H9 (cell line): ENCODE results near the gene CDH4. TPM values are rescaled to one million over a fixed set of nuclear protein-coding genes. Genes with fewer than 3 reads are reported as not detected.

Source experiments
- DNase-seq: peaks from one replicate; pipeline ENCODE4 v3.0.0-alpha.2; 2017
- H2AFZ ChIP-seq: one replicate; pipeline ENCODE4 v1.6.1; 2013; ENCODE audit warnings: mild to moderate bottlenecking, low read length, control low read depth, moderate library complexity
- H2AK5ac ChIP-seq: 2 replicates; pipeline ENCODE4 v1.6.1; 2013; ENCODE audit warnings: low read length, control low read depth, mixed read lengths; ENCODE audit not compliant: insufficient read length
- H2BK120ac ChIP-seq: one replicate; pipeline ENCODE4 v1.6.1; 2013; ENCODE audit warnings: low read depth, mild to moderate bottlenecking, low read length, control low read depth, inconsistent platforms; ENCODE audit not compliant: poor library complexity, severe bottlenecking
- H2BK12ac ChIP-seq: 2 replicates; pipeline ENCODE4 v1.6.1; 2013; ENCODE audit warnings: low read length, control low read depth, mixed read lengths, low read depth; ENCODE audit not compliant: insufficient read length
- H2BK15ac ChIP-seq: 2 replicates; pipeline ENCODE4 v1.6.1; 2013; ENCODE audit warnings: low read depth, low read length, control low read depth
- H2BK20ac ChIP-seq: one replicate; pipeline ENCODE4 v1.6.1; 2013; ENCODE audit warnings: low read depth, mild to moderate bottlenecking, low read length, control low read depth, inconsistent platforms; ENCODE audit not compliant: poor library complexity, severe bottlenecking
- H2BK5ac ChIP-seq: 2 replicates; pipeline ENCODE4 v1.6.1; 2013; ENCODE audit warnings: low read length, control low read depth, mixed read lengths; ENCODE audit not compliant: insufficient read length
- H3K14ac ChIP-seq: 2 replicates; pipeline ENCODE4 v1.6.1; 2013; ENCODE audit warnings: low read length, control low read depth; ENCODE audit not compliant: insufficient read depth
- H3K18ac ChIP-seq: 2 replicates; pipeline ENCODE4 v1.6.1; 2013; ENCODE audit warnings: low read depth, mild to moderate bottlenecking, mixed read lengths, low read length, control low read depth; ENCODE audit not compliant: insufficient read length
- H3K23ac ChIP-seq: 2 replicates; pipeline ENCODE4 v1.6.1; 2013; ENCODE audit warnings: low read length, control low read depth, mixed read lengths, low read depth; ENCODE audit not compliant: insufficient read length
- H3K23me2 ChIP-seq: 2 replicates; pipeline ENCODE4 v1.6.1; 2013; ENCODE audit warnings: low read depth, mild to moderate bottlenecking, mixed read lengths, low read length, control low read depth; ENCODE audit not compliant: insufficient read length, poor library complexity, severe bottlenecking
- H3K27ac ChIP-seq: 2 replicates; pipeline ENCODE4 v1.5.1; 2013; ENCODE audit warnings: low read length, control low read depth, mixed read lengths, low read depth; ENCODE audit not compliant: insufficient read length
- H3K27me3 ChIP-seq: 2 replicates; pipeline ENCODE4 v1.6.1; 2013; ENCODE audit warnings: low read length, control low read depth, inconsistent platforms; ENCODE audit not compliant: insufficient read depth
- H3K4ac ChIP-seq: 2 replicates; pipeline ENCODE4 v1.6.1; 2013; ENCODE audit warnings: low read depth, mild to moderate bottlenecking, control low read depth, inconsistent platforms, low read length, moderate library complexity
- H3K4me1 ChIP-seq: 2 replicates; pipeline ENCODE4 v1.6.1; 2013; ENCODE audit warnings: low read length, control low read depth, inconsistent platforms; ENCODE audit not compliant: insufficient read depth
- H3K4me2 ChIP-seq: 2 replicates; pipeline ENCODE4 v1.6.1; 2013; ENCODE audit warnings: low read length, control low read depth, mixed read lengths; ENCODE audit not compliant: insufficient read length, insufficient read depth
- H3K56ac ChIP-seq: 2 replicates; pipeline ENCODE4 v1.6.1; 2013; ENCODE audit warnings: low read depth, mild to moderate bottlenecking, mixed read lengths, low read length, control low read depth; ENCODE audit not compliant: insufficient read length
- H3K79me1 ChIP-seq: 2 replicates; pipeline ENCODE4 v1.6.1; 2013; ENCODE audit warnings: low read depth, mild to moderate bottlenecking, moderate library complexity, low read length, control low read depth, inconsistent platforms; ENCODE audit not compliant: insufficient read depth, poor library complexity, severe bottlenecking
- H3K79me2 ChIP-seq: 2 replicates; pipeline ENCODE4 v1.6.1; 2013; ENCODE audit warnings: low read length, control low read depth, inconsistent platforms; ENCODE audit not compliant: insufficient read depth
- H3K9ac ChIP-seq: 2 replicates; pipeline ENCODE4 v1.6.1; 2013; ENCODE audit warnings: low read length, control low read depth, mixed read lengths; ENCODE audit not compliant: insufficient read length; ENCODE audit errors: extremely low read depth
- H3K9me3 ChIP-seq: one replicate; pipeline ENCODE4 v1.6.1; 2013; ENCODE audit warnings: low read depth, low read length, inconsistent platforms; ENCODE audit not compliant: control insufficient read depth
- H3T11ph ChIP-seq: one replicate; pipeline ENCODE4 v1.6.1; 2013; ENCODE audit warnings: mild to moderate bottlenecking, low read length, control low read depth, inconsistent platforms
- H4K20me1 ChIP-seq: one replicate; pipeline ENCODE4 v1.6.1; 2013; ENCODE audit not compliant: control insufficient read depth, insufficient read length, insufficient read depth
- H4K5ac ChIP-seq: 2 replicates; pipeline ENCODE4 v1.6.1; 2013; ENCODE audit warnings: low read depth, mild to moderate bottlenecking, mixed read lengths, low read length, control low read depth; ENCODE audit not compliant: insufficient read length
- H4K8ac ChIP-seq: replicated peaks from 2 replicates; pipeline ENCODE4 v1.6.1; 2013; ENCODE audit warnings: low read length, control low read depth, mixed read lengths, low read depth; ENCODE audit not compliant: insufficient read length
- H4K91ac ChIP-seq: 2 replicates; pipeline ENCODE4 v1.6.1; 2013; ENCODE audit warnings: low read depth, mild to moderate bottlenecking, moderate library complexity, mixed read lengths, low read length, control low read depth; ENCODE audit not compliant: insufficient read length
- H3K27ac Mint-ChIP-seq, 3 experiments: 2 replicates in 2 of 3; 3 replicates in 1 of 3; pipeline ENCODE4 v1.8.0; 2020 to 2021; ENCODE audit warnings: mixed read lengths in 3 of 3, mild to moderate bottlenecking in 1 of 3, moderate library complexity in 1 of 3
- H3K27me3 Mint-ChIP-seq: 2 replicates; pipeline ENCODE4 v1.8.0; 2021; ENCODE audit warnings: low read depth, mild to moderate bottlenecking, moderate library complexity, mixed read lengths
- H3K36me3 Mint-ChIP-seq, 3 experiments: 2 replicates in 2 of 3; 3 replicates in 1 of 3; pipeline ENCODE4 v1.8.0; 2020 to 2021; ENCODE audit warnings: low read depth in 3 of 3, mixed read lengths in 3 of 3; ENCODE audit not compliant: insufficient read depth in 1 of 3
- H3K4me1 Mint-ChIP-seq, 2 experiments: 2 replicates each; pipeline ENCODE4 v1.8.0; 2020; ENCODE audit warnings: mixed read lengths in 2 of 2
- H3K4me3 Mint-ChIP-seq, 2 experiments: 2 replicates in 1 of 2; 3 replicates in 1 of 2; pipeline ENCODE4 v1.8.0; 2020 to 2021; ENCODE audit warnings: mild to moderate bottlenecking in 2 of 2, mixed read lengths in 2 of 2, moderate library complexity in 1 of 2
- H3K9me3 Mint-ChIP-seq, 2 experiments: 2 replicates in 1 of 2; 3 replicates in 1 of 2; pipeline ENCODE4 v1.8.0; 2020; ENCODE audit warnings: mild to moderate bottlenecking in 2 of 2, mixed read lengths in 2 of 2, moderate library complexity in 1 of 2
- CTCF ChIP-seq: fragments of 200-600 bp; sonication (generic); conservative IDR thresholded peaks from 3 replicates; pipeline ENCODE4 v1.8.0; 2021; ENCODE audit warnings: antibody characterized with exemption, mild to moderate bottlenecking
- WGBS: extraction: QIAGEN DNeasy Blood & Tissue Kit; methylation state at CpG from one replicate; pipeline ENCODE4 v1.1.7; 2013; ENCODE audit warnings: missing lambda C conversion rate, low lambda C conversion rate, mixed read lengths; ENCODE audit not compliant: insufficient read length; ENCODE audit errors: extremely low coverage; 5-methylcytosine and 5-hydroxymethylcytosine counted together
- total RNA-seq: library from RNA; stranded (reverse); gene quantifications from 2 replicates; pipeline ENCODE4 v1.2.1, GENCODE V29; 2021

The CDH4 gene
- total RNA-seq, 1 experiment from 2014 or later, result 3.0 TPM

GRCh38 chr20:61246269-61246668 lies 5.8 kb upstream of the CDH4 start:
- TF ChIP-seq CTCF, result no peak
- Histone ChIP-seq H3K18ac (no peak overlapping the region), H2BK5ac (no peak overlapping the region), H3T11ph (no peak overlapping the region), H2BK12ac (no peak overlapping the region), H3K4me1 (no peaks in the 10 kb centered on the region), H3K56ac (no peak overlapping the region), H3K27ac (no peak overlapping the region), H2BK20ac (no peak overlapping the region), H4K8ac (no peak overlapping the region), H3K23me2 (no peaks in the 10 kb centered on the region), H3K9ac (no peak overlapping the region), H2BK120ac (no peak overlapping the region), H3K23ac (no peak overlapping the region), H3K27me3 (peaks cover 25% of the 10 kb centered on the region), H2BK15ac (no peak overlapping the region), H4K91ac (no peak overlapping the region), H3K4ac (no peak overlapping the region), H2AK5ac (no peak overlapping the region), H3K79me1 (no peaks in the 10 kb centered on the region), H2AFZ (no peak overlapping the region), H3K4me2 (no peak overlapping the region), H4K5ac (no peak overlapping the region), H3K9me3 (peaks cover under 1% of the 10 kb centered on the region), H3K79me2 (no peaks in the 10 kb centered on the region), H3K14ac (no peak overlapping the region), H4K20me1 (no peaks in the 10 kb centered on the region)
- Mint-ChIP-seq H3K4me3 (no peak overlapping the region), H3K36me3 (peaks cover 0 to 1% (median 0%) of the 10 kb centered on the region in 3 experiments; a peak in 3 of 7 replicates), H3K4me1 (peaks cover 6 to 13% of the 10 kb centered on the region in 2 experiments; a peak in 2 of 4 replicates), H3K27me3 (peaks cover 93% of the 10 kb centered on the region), H3K27ac (no peak overlapping the region), H3K9me3 (peaks cover 10 to 16% of the 10 kb centered on the region in 2 experiments; a peak in 4 of 5 replicates)
- no peak for DNase-seq
- WGBS, result no CpG with 5 or more reads among the region's 7 CpGs
